ENCODE data around the gene FAM185A.

DNA sequence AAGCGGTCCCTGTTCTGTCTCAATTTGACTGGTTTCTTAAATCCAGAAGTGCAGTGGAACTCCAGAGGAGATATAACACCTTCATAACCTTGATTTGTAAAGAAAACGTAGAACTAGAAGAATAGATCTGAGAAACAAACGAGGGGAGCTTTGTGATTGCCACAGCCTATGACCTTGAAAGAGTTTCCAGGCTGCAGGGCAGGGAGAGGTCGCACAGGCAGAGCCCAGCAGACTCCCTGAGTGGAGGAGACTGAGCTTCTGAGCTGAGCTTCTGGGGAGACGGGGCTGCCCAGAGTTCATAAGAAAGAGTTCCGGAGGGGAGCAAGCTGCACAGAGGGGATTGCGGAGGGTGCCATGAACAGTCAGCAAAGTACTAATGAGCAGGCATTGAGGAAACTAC is 57.8 kb downstream of the FAM185A start:
- no peak for TF ChIP-seq MAZ (IDR thresholded peaks at IDR 0.05; ENCODE audit: borderline replicate concordance, low read depth, low read length)
- TF ChIP-seq, protein P1, sequence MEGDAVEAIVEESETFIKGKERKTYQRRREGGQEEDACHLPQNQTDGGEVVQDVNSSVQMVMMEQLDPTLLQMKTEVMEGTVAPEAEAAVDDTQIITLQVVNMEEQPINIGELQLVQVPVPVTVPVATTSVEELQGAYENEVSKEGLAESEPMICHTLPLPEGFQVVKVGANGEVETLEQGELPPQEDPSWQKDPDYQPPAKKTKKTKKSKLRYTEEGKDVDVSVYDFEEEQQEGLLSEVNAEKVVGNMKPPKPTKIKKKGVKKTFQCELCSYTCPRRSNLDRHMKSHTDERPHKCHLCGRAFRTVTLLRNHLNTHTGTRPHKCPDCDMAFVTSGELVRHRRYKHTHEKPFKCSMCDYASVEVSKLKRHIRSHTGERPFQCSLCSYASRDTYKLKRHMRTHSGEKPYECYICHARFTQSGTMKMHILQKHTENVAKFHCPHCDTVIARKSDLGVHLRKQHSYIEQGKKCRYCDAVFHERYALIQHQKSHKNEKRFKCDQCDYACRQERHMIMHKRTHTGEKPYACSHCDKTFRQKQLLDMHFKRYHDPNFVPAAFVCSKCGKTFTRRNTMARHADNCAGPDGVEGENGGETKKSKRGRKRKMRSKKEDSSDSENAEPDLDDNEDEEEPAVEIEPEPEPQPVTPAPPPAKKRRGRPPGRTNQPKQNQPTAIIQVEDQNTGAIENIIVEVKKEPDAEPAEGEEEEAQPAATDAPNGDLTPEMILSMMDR (conservative IDR thresholded peaks at IDR 0.05; ENCODE audit: low read depth, low read length): no peak
